ENCODE data around the gene BPIFB2. TPM values are rescaled to one million over a fixed set of nuclear protein-coding genes. Genes with fewer than 3 reads are reported as not detected.

The BPIFB2 gene
- total RNA-seq, 3 donors from 2014 or later (not counting 1 experiment from before 2014, with no cell fraction given), result not detected

DNA sequence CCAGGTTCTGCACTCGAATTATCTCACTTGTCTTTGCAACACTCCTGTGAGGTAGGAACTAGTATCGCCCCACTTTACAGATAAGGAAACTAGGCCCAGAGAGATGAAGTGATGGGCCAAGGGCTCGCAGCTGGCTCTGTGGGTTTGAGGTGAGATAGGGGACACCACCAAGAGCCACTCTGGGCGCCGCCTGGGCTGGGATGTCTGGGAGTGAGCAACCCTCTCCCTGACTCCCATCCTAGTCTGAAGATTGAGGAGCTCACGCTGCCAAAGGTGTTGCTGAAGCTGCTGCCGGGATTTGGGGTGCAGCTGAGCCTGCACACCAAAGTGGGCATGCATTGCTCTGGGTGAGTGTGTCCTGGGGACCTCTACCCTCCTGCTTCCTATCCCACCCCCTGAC, 51.6 kb downstream of the BPIFB2 start:
- no peak overlapping the region for H3K27ac Mint-ChIP-seq
- no peak overlapping the region for H3K4me3 ChIP-seq (ENCODE audit: low read length)
- peaks cover 0 to 3% of the 10 kb centered on the region in 2 donors for H3K27me3 Mint-ChIP-seq (ENCODE audit: low read depth in 2 of 2)
- ATAC-seq, result no peak
- DNase-seq, result no peak
- intact Hi-C loops (cut with micrococcal nuclease), result no loop called here
- no peaks in the 10 kb centered on the region for H3K9me3 Mint-ChIP-seq
- H3K36me3 Mint-ChIP-seq, result no peaks in the 10 kb centered on the region
- no peaks in the 10 kb centered on the region for H3K4me1 Mint-ChIP-seq
- no peak overlapping the region for H3K4me3 Mint-ChIP-seq
- H3K27me3 ChIP-seq (ENCODE audit: control insufficient read depth, insufficient read depth, low read length), result no peaks in the 10 kb centered on the region
- no peak overlapping the region for H3K27ac ChIP-seq (ENCODE audit: low read length)
- no peaks in the 10 kb centered on the region for H3K9me3 ChIP-seq (ENCODE audit: control insufficient read depth, insufficient read depth, low read length)
- H3K36me3 ChIP-seq (ENCODE audit: control insufficient read depth, insufficient read depth, low read length), result no peaks in the 10 kb centered on the region
- TF ChIP-seq, protein P1, sequence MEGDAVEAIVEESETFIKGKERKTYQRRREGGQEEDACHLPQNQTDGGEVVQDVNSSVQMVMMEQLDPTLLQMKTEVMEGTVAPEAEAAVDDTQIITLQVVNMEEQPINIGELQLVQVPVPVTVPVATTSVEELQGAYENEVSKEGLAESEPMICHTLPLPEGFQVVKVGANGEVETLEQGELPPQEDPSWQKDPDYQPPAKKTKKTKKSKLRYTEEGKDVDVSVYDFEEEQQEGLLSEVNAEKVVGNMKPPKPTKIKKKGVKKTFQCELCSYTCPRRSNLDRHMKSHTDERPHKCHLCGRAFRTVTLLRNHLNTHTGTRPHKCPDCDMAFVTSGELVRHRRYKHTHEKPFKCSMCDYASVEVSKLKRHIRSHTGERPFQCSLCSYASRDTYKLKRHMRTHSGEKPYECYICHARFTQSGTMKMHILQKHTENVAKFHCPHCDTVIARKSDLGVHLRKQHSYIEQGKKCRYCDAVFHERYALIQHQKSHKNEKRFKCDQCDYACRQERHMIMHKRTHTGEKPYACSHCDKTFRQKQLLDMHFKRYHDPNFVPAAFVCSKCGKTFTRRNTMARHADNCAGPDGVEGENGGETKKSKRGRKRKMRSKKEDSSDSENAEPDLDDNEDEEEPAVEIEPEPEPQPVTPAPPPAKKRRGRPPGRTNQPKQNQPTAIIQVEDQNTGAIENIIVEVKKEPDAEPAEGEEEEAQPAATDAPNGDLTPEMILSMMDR (IDR thresholded peaks at IDR 0.05), result no peak
- H3K4me1 ChIP-seq (ENCODE audit: control insufficient read depth, insufficient read depth, low read length), result no peaks in the 10 kb centered on the region
- WGBS (ENCODE audit: insufficient coverage), result 75% methylated on average over 7 of the region's 7 CpGs

DNA sequence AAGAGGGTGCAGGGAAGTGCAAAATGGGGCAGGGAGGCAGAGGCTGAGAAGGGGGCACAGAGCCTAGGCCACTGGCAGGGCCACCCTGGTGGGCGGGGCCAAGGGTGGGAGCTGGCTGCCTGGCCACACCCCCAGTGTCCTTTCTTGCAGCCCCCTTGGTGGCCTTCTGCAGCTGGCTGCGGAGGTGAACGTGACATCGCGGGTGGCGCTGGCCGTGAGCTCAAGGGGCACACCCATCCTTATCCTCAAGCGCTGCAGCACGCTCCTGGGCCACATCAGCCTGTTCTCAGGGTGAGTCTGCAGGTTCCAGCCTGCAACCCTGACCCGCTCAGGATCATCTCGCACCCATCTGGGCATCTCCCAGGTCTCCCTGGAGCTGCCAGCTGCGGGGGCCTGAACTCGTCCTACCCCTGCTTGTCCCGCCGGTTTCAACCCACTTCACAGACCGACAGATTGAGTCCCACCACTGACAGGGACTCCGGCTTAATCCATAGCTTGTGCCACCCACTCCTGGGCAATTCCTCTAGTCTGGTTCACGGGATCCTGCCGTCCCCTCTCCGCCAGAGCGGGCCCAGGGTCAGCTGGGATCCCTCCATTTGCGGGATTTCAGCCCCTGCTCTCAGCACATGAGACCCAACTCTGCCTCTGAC, 52.4 kb downstream of the BPIFB2 start:
- no peak for ATAC-seq
- Histone ChIP-seq H3K27ac (ENCODE audit: low read length) (no peak overlapping the region), H3K9me3 (ENCODE audit: control insufficient read depth, insufficient read depth, low read length) (no peaks in the 10 kb centered on the region), H3K4me1 (ENCODE audit: control insufficient read depth, insufficient read depth, low read length) (no peaks in the 10 kb centered on the region), H3K27me3 (ENCODE audit: control insufficient read depth, insufficient read depth, low read length) (no peaks in the 10 kb centered on the region), H3K4me3 (ENCODE audit: low read length) (no peak overlapping the region), H3K36me3 (ENCODE audit: control insufficient read depth, insufficient read depth, low read length) (no peaks in the 10 kb centered on the region)
- Mint-ChIP-seq H3K27ac (no peak overlapping the region), H3K9me3 (no peaks in the 10 kb centered on the region), H3K36me3 (no peaks in the 10 kb centered on the region), H3K4me1 (no peaks in the 10 kb centered on the region), H3K4me3 (no peak overlapping the region), H3K27me3 (ENCODE audit: low read depth in 2 of 2) (peaks cover 0 to 3% of the 10 kb centered on the region in 2 donors)
- TF ChIP-seq, protein P1 (IDR thresholded peaks at IDR 0.05), result no peak
- no peak for DNase-seq
- WGBS (ENCODE audit: insufficient coverage), result 92% methylated on average over 22 of the region's 22 CpGs
- intact Hi-C loops (cut with micrococcal nuclease), result no loop called here

DNA sequence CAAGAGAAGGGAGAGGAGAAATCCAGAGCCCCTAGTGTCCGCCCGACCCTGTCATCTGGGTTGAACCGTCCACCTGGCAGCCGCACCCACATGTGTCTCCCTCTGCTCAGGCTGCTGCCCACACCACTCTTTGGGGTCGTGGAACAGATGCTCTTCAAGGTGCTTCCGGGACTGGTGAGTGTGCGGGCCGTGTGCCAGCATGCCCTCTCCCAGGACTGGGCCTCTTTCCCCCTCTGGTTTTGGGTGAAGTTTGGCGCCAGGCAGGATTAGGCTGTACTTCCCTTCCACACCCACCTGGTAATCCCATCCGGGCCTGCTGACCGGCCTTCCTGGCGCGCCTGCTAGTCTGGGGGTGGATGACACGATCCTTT, 54.1 kb downstream of the BPIFB2 start:
- ATAC-seq (no peak), DNase-seq (no peak)
- no peak overlapping the region for H3K4me3 ChIP-seq (ENCODE audit: low read length)
- H3K27ac Mint-ChIP-seq, result no peak overlapping the region
- H3K9me3 ChIP-seq (ENCODE audit: control insufficient read depth, insufficient read depth, low read length), result no peaks in the 10 kb centered on the region
- intact Hi-C loops (cut with micrococcal nuclease), result no loop called here
- H3K36me3 Mint-ChIP-seq, result no peaks in the 10 kb centered on the region
- H3K9me3 Mint-ChIP-seq, result no peaks in the 10 kb centered on the region
- 79% methylated on average over 14 of the region's 14 CpGs for WGBS (ENCODE audit: insufficient coverage)
- no peaks in the 10 kb centered on the region for H3K27me3 ChIP-seq (ENCODE audit: control insufficient read depth, insufficient read depth, low read length)
- no peak overlapping the region for H3K27ac ChIP-seq (ENCODE audit: low read length)
- no peaks in the 10 kb centered on the region for H3K4me1 Mint-ChIP-seq
- H3K27me3 Mint-ChIP-seq (ENCODE audit: low read depth in 2 of 2), result peaks cover 0 to 3% of the 10 kb centered on the region in 2 donors
- H3K4me1 ChIP-seq (ENCODE audit: control insufficient read depth, insufficient read depth, low read length), result no peaks in the 10 kb centered on the region
- no peaks in the 10 kb centered on the region for H3K36me3 ChIP-seq (ENCODE audit: control insufficient read depth, insufficient read depth, low read length)
- TF ChIP-seq, protein P1 (IDR thresholded peaks at IDR 0.05), result no peak
- no peak overlapping the region for H3K4me3 Mint-ChIP-seq

All from natural killer cell (primary cell).